ENCODE measurements around the gene CCBE1. TPM values are rescaled to one million over a fixed set of nuclear protein-coding genes. Genes with fewer than 3 reads are reported as not detected.

CCBE1 gene
- total RNA-seq, 1 donor from 2014 or later = 6.4 TPM

DNA sequence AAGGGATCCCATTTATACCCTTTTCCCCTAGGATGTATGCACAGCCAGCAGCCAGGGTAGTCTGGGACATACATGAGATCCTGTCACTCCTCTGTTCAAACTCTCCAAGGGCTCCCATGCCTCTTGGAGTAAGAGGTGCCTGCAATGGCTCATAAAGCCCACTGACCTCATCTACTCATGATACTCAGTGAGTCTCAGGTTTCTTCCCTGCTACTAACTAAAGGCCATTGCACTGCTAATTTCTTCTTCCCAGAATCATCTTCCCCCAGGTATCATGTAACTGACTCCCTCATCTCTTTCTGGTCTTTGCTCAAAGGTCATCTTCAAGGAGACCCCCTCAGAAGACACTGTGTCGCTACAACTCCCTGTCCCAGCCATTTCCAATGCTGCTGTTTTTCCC, 68.2 kb downstream of the CCBE1 start:
- TF ChIP-seq EZH2 (IDR thresholded peaks at IDR 0.05) (no peak), EZH2phosphoT487 (IDR thresholded peaks at IDR 0.05) (no peak)
- TF ChIP-seq, protein P1, sequence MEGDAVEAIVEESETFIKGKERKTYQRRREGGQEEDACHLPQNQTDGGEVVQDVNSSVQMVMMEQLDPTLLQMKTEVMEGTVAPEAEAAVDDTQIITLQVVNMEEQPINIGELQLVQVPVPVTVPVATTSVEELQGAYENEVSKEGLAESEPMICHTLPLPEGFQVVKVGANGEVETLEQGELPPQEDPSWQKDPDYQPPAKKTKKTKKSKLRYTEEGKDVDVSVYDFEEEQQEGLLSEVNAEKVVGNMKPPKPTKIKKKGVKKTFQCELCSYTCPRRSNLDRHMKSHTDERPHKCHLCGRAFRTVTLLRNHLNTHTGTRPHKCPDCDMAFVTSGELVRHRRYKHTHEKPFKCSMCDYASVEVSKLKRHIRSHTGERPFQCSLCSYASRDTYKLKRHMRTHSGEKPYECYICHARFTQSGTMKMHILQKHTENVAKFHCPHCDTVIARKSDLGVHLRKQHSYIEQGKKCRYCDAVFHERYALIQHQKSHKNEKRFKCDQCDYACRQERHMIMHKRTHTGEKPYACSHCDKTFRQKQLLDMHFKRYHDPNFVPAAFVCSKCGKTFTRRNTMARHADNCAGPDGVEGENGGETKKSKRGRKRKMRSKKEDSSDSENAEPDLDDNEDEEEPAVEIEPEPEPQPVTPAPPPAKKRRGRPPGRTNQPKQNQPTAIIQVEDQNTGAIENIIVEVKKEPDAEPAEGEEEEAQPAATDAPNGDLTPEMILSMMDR (IDR thresholded peaks at IDR 0.05) = no peak
- no peak overlapping the region for H3K4me2 ChIP-seq
- no peaks in the 10 kb centered on the region for H3K9me3 Mint-ChIP-seq
- no peak overlapping the region for H3K4me3 Mint-ChIP-seq
- no peak overlapping the region for H3K4me3 ChIP-seq
- H4K20me1 ChIP-seq (ENCODE audit: low read depth) = no peaks in the 10 kb centered on the region
- no peaks in the 10 kb centered on the region for H3K79me2 ChIP-seq (ENCODE audit: low read depth)
- no peak overlapping the region for H3K27ac Mint-ChIP-seq
- H3K9ac ChIP-seq = no peak overlapping the region
- peaks cover 16% of the 10 kb centered on the region for H3K4me1 ChIP-seq
- peaks cover 9% of the 10 kb centered on the region for H3K4me1 Mint-ChIP-seq
- no peaks in the 10 kb centered on the region for H3K27me3 ChIP-seq
- H3K27me3 Mint-ChIP-seq (ENCODE audit: insufficient read depth, low read depth) = peaks cover 3% of the 10 kb centered on the region
- no peak overlapping the region for H3K27ac ChIP-seq
- H3F3A ChIP-seq (ENCODE audit: low read depth) = peaks cover 13% of the 10 kb centered on the region
- no peak for DNase-seq (ENCODE audit: low spot score)
- no peaks in the 10 kb centered on the region for H3K36me3 ChIP-seq
- no peaks in the 10 kb centered on the region for H3K9me3 ChIP-seq (ENCODE audit: low read depth)
- no peaks in the 10 kb centered on the region for H3K36me3 Mint-ChIP-seq
- no peak overlapping the region for H2AFZ ChIP-seq (replicated peaks)

DNA sequence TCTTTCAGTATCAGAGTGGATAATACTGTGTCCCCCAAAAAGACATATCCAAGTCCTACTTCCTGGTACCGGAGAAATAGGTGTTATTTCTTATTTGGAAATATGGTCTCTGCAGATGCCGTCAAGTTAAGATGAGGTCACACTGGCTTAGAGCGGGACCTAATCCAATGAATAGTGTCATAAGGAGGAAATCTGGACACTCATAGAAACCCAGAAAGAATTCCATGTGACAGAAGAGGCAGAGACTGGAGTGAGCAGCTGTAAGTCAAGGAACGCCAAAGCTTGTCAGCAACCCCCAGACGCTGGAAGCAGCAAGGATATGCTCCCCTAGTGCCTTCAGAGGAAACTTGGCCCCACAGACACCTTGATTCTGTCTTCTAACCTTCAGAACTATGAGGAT, 69.8 kb downstream of the CCBE1 start:
- TF ChIP-seq EZH2phosphoT487 (IDR thresholded peaks at IDR 0.05) = no peak
- no peak for TF ChIP-seq EZH2 (IDR thresholded peaks at IDR 0.05)
- TF ChIP-seq, protein P1 (IDR thresholded peaks at IDR 0.05) = no peak
- no peaks in the 10 kb centered on the region for H3K36me3 ChIP-seq
- H3K4me3 Mint-ChIP-seq = no peak overlapping the region
- no peaks in the 10 kb centered on the region for H3K9me3 Mint-ChIP-seq
- no peak overlapping the region for H3K27ac Mint-ChIP-seq
- H3K79me2 ChIP-seq (ENCODE audit: low read depth) = no peaks in the 10 kb centered on the region
- no peaks in the 10 kb centered on the region for H3K36me3 Mint-ChIP-seq
- peaks cover 3% of the 10 kb centered on the region for H3K27me3 Mint-ChIP-seq (ENCODE audit: insufficient read depth, low read depth)
- H3K27me3 ChIP-seq = no peaks in the 10 kb centered on the region
- no peak for DNase-seq (ENCODE audit: low spot score)
- H3K9ac ChIP-seq = no peak overlapping the region
- H3K4me3 ChIP-seq = no peak overlapping the region
- H3K9me3 ChIP-seq (ENCODE audit: low read depth) = no peaks in the 10 kb centered on the region
- H3F3A ChIP-seq (ENCODE audit: low read depth) = no peaks in the 10 kb centered on the region
- H3K4me1 Mint-ChIP-seq = peaks cover 3% of the 10 kb centered on the region
- H3K4me2 ChIP-seq = no peak overlapping the region
- no peak overlapping the region for H2AFZ ChIP-seq (replicated peaks)
- H4K20me1 ChIP-seq (ENCODE audit: low read depth) = no peaks in the 10 kb centered on the region
- peaks cover 4% of the 10 kb centered on the region for H3K4me1 ChIP-seq
- no peak overlapping the region for H3K27ac ChIP-seq

- no peak for TF ChIP-seq EZH2 (IDR thresholded peaks at IDR 0.05)
- TF ChIP-seq EZH2phosphoT487 (IDR thresholded peaks at IDR 0.05) = no peak
- TF ChIP-seq, protein P1 (IDR thresholded peaks at IDR 0.05) = no peak
- Histone ChIP-seq H3F3A (ENCODE audit: low read depth) (no peaks in the 10 kb centered on the region), H3K27me3 (no peaks in the 10 kb centered on the region), H3K9ac (no peak overlapping the region), H4K20me1 (ENCODE audit: low read depth) (no peaks in the 10 kb centered on the region), H2AFZ (replicated peaks) (no peak overlapping the region), H3K4me3 (no peak overlapping the region), H3K9me3 (ENCODE audit: low read depth) (no peaks in the 10 kb centered on the region), H3K27ac (no peak overlapping the region), H3K36me3 (no peaks in the 10 kb centered on the region), H3K79me2 (ENCODE audit: low read depth) (no peaks in the 10 kb centered on the region), H3K4me2 (no peak overlapping the region), H3K4me1 (peaks cover 5% of the 10 kb centered on the region)
- H3K36me3 Mint-ChIP-seq = no peaks in the 10 kb centered on the region
- H3K4me1 Mint-ChIP-seq = peaks cover 6% of the 10 kb centered on the region
- H3K9me3 Mint-ChIP-seq = no peaks in the 10 kb centered on the region
- DNase-seq (ENCODE audit: low spot score) = no peak
- H3K27ac Mint-ChIP-seq = no peak overlapping the region
- no peak overlapping the region for H3K4me3 Mint-ChIP-seq
- H3K27me3 Mint-ChIP-seq (ENCODE audit: insufficient read depth, low read depth) = peaks cover 3% of the 10 kb centered on the region
These were observed 72.9 kb downstream of the CCBE1 start for GRCh38 chr18:59624369-59624765.

All from neural progenitor cell (in vitro differentiated cells).